Spleen (tissue), 7 donors: ENCODE measurements around the gene ERBB3.

ENCODE experiments used
- POLR2A ChIP-seq, 3 donors: fragments of 450-650 bp; IDR thresholded peaks; one replicate each; pipeline ENCODE4 v1.5.1; 2017; ENCODE audit warnings: antibody characterized with exemption in 3 of 3, mild to moderate bottlenecking in 1 of 3
- TF ChIP-seq, protein P1 (sequence below), 11 experiments: fragments of 200-600 bp in 7 of 11; fragments of 450-650 bp in 4 of 11; sonication (generic) in 4 of 11; IDR thresholded peaks in 8 of 11; conservative IDR thresholded peaks in 3 of 11; 1 replicate in 7 of 11; 2 replicates in 4 of 11; pipeline versions ENCODE4 v1.4.0 to v1.8.0; 2016 to 2021; ENCODE audit warnings: antibody characterized with exemption in 11 of 11, inconsistent platforms in 4 of 11, mild to moderate bottlenecking in 1 of 11
- donor health status: DM: no; HTN: no; CAD: no; lungs with moderate emphysema.
- donor health status: DM: no; HTN: no; CAD: no.
- donor health status: DM: no; HTN: no; CAD: no.

DNA sequence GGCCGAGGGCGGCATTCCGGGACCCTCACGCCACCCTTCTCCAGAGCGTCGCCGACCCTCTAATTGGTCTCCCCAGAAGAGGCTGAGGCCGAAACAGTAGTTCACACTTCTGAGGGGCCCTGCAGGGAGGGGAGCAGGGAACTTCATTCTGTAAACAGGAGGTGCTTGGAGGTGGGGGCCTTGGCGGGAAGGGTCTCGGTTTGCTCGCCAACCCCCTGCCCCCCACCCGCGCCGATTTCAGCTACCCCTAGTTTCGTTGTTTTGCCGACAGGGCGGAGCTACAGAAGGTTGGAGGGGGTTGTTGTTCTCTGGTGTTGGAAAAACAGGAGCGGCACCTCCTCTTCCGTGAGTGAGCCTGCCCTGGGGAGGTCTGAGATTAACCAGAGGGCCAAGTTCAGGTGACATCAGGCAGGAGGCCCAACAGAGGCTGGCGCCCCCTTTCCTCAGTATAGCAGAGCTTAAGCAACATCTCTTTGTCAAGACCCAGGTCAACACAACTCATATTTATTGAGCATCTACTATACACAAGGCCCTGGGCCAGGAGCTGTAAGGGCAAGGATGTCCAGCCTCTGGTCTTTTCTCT, 682 bp downstream of the ERBB3 start:
- TF ChIP-seq, protein P1, sequence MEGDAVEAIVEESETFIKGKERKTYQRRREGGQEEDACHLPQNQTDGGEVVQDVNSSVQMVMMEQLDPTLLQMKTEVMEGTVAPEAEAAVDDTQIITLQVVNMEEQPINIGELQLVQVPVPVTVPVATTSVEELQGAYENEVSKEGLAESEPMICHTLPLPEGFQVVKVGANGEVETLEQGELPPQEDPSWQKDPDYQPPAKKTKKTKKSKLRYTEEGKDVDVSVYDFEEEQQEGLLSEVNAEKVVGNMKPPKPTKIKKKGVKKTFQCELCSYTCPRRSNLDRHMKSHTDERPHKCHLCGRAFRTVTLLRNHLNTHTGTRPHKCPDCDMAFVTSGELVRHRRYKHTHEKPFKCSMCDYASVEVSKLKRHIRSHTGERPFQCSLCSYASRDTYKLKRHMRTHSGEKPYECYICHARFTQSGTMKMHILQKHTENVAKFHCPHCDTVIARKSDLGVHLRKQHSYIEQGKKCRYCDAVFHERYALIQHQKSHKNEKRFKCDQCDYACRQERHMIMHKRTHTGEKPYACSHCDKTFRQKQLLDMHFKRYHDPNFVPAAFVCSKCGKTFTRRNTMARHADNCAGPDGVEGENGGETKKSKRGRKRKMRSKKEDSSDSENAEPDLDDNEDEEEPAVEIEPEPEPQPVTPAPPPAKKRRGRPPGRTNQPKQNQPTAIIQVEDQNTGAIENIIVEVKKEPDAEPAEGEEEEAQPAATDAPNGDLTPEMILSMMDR (IDR thresholded peaks at IDR 0.05 in 8 of 11, conservative IDR thresholded peaks at IDR 0.05 in 3 of 11): no peak
- no peak for TF ChIP-seq POLR2A (IDR thresholded peaks at IDR 0.05)
